ENCODE results near the gene PRR35.

PRR35 gene

GRCh38 chr16:560204-560700, at the start of gene PRR35:
Gene PRR35 (plus strand): TSS chr16:560394. CDS start chr16:563295, 2,901 bp downstream.
- no peak for DNase-seq (ENCODE audit: low read depth)

GRCh38 chr16:512802-513201, 47.4 kb upstream of the PRR35 start:
- no peak for DNase-seq (ENCODE audit: low read depth)

- no peak for DNase-seq (ENCODE audit: low read depth)
Observed at GRCh38 chr16:513950-514349, 46.2 kb upstream of the PRR35 start.

- no peak for DNase-seq (ENCODE audit: low read depth)
Observed at GRCh38 chr16:515175-515938, 44.8 kb upstream of the PRR35 start.

- no peak for DNase-seq (ENCODE audit: low read depth)
Observed at GRCh38 chr16:515939-516226, 44.3 kb upstream of the PRR35 start.

- no peak for DNase-seq (ENCODE audit: low read depth)
Observed at GRCh38 chr16:516301-516700, 43.9 kb upstream of the PRR35 start.

GRCh38 chr16:518858-519257, 41.3 kb upstream of the PRR35 start:
- no peak for DNase-seq (ENCODE audit: low read depth)

- no peak for DNase-seq (ENCODE audit: low read depth)
Observed at GRCh38 chr16:519425-519824, 40.8 kb upstream of the PRR35 start.

- DNase-seq (ENCODE audit: low read depth) = no peak
Observed at GRCh38 chr16:519841-520687, 40.1 kb upstream of the PRR35 start.

GRCh38 chr16:520847-521246, 39.3 kb upstream of the PRR35 start:
- DNase-seq (ENCODE audit: low read depth) = no peak

- no peak for DNase-seq (ENCODE audit: low read depth)
Observed at GRCh38 chr16:521381-522210, 38.6 kb upstream of the PRR35 start.

GRCh38 chr16:522320-523096, 37.7 kb upstream of the PRR35 start:
- no peak for DNase-seq (ENCODE audit: low read depth)

GRCh38 chr16:523097-523741, 37.0 kb upstream of the PRR35 start:
- DNase-seq (ENCODE audit: low read depth) = no peak

GRCh38 chr16:524274-525040, 35.7 kb upstream of the PRR35 start:
- no peak for DNase-seq (ENCODE audit: low read depth)

GRCh38 chr16:525123-525519, 35.1 kb upstream of the PRR35 start:
- DNase-seq (ENCODE audit: low read depth) = no peak

- peak; percentile 52 for DNase-seq (ENCODE audit: low read depth)
Observed at GRCh38 chr16:525520-526180, 34.5 kb upstream of the PRR35 start.

GRCh38 chr16:526181-527014, 33.8 kb upstream of the PRR35 start:
- no peak for DNase-seq (ENCODE audit: low read depth)

- DNase-seq (ENCODE audit: low read depth) = peak; percentile 77
Observed at GRCh38 chr16:527015-527903, 32.9 kb upstream of the PRR35 start, which contains the start of gene CAPN15. Gene CAPN15 (plus strand): TSS chr16:527712. CDS start chr16:546839, 19,127 bp downstream.

All from stimulated activated CD8-positive, alpha-beta memory T cell treated with anti-CD3 and anti-CD28 coated beads, Interleukin-4, amount 100 ng/mL, for 24 hours (primary cell).